GM19463 (cell line): ENCODE data around the gene CHST15.
"Not testable (repeated sequence)": the region's sequence is repeated elsewhere in the genome, so short reads cannot be mapped to it uniquely, and the experiment has no call there.

Source experiments
- ATAC-seq: cut with Tn5 transposase; IDR thresholded peaks from one replicate; pipeline ENCODE4 v1.9.1; 2021; ENCODE audit warnings: mild to moderate bottlenecking, moderate library complexity; ENCODE audit not compliant: unreplicated experiment

Gene CHST15

GRCh38 chr10:124099604-124100003 lies 6.2 kb upstream of the CHST15 start:
- ATAC-seq = no peak

GRCh38 chr10:124098575-124098974 lies 5.2 kb upstream of the CHST15 start:
- no peak for ATAC-seq

DNA sequence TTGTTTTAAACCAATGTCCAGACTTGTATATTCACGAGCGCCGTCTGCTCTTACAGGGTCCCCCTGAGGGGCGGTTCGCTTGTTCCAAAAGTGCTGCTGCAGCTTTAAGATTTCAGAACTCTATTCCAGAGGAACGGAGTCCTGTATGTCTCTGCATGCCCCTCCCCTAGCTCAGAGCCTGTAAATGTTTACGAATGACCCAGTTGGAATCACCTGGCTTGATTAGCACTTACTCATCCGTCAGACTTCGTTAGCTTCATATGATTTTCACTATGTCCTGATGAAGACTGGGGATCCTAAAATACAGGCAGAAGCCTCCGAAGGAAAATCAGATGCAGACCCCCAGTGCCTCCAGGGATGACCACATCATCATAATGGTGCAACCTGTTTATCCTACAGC lies 4.5 kb upstream of the CHST15 start:
- no peak for ATAC-seq

GRCh38 chr10:124096494-124096893 lies 3.1 kb upstream of the CHST15 start:
- ATAC-seq = no peak

GRCh38 chr10:124095801-124096200 lies 2.4 kb upstream of the CHST15 start:
- not testable (repeated sequence) for ATAC-seq

GRCh38 chr10:124095096-124095495 lies 1.7 kb upstream of the CHST15 start:
- no peak for ATAC-seq

DNA sequence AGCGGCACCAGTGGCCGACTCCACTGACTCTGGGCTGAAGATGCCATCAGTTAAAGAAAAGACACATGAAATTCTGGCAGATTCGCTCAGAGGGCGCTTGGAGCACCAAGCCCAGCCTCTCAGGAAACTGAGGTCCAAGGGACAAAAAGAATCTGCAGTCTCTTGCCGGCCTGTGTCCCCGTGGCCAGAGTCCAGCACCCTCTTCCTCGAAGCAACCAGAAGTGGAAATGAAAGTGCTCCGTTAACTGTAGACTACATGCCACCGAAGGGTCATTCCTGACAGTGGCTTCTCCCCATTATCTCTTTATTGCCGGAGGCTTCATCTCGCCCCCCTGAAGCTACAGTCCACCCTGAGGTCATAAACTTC lies 1.0 kb upstream of the CHST15 start:
- no peak for ATAC-seq

DNA sequence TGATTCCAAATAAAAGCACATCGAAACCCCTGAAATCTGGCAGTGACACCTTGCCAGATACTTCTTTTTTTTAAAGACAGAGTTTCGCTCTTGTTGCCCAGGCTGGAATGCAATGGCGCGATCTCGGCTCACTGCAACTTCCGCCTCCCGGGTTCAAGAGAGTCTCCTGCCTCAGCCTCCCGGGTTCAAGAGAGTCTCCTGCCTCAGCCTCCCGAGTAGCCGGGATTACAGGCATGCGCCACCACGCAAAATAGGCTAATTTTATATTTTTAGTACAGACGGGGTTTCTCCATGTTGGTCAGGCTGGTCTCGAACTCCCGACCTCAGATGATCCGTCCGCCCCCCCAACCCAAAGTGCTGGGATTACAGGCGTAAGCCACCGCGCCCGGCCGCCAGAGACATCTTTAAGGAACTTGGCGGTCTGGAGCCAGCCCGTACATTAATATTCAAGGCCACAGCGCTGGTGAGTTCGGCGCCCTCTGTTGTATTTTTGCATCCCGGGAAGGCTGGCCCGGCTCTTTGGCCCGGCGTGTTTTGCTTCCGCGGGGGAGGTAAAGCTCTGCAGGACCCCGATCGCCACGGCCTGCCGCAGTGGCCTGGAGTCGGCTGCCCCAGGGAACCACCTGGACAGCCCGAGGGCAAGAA lies 498 bp upstream of the CHST15 start:
- ATAC-seq = not testable (repeated sequence)

GRCh38 chr10:124092250-124092859 lies 1.0 kb downstream of the CHST15 start:
- no peak for ATAC-seq

DNA sequence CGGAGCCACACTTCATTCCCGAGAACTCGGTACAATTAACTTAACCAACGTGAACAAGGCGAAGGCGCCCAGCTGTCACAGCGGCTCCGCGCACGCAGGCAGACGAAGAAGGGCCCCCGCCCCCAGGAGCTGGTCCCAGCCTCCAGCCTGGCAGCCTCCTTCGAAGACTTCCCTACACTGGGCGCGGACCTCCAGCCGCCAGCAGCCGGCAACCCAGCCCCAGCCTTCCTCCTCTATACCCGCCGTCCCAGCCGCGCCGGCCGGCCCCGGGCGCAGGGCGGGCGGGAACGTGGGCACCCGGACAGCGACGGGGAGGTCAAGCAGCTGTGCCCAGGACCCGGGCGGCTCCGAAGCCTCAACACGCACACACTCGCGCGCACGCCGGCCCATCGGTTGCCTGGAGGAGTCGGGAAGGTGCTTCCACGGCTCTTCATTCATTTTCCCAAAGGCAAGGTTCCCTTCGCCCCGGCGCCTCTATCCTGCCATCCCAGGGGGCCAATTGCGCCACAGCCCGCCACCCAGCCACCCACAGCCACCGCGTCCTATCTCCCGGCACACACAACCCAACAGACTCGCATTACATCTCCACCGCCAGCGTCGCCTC lies 1.6 kb downstream of the CHST15 start:
- ATAC-seq = no peak

DNA sequence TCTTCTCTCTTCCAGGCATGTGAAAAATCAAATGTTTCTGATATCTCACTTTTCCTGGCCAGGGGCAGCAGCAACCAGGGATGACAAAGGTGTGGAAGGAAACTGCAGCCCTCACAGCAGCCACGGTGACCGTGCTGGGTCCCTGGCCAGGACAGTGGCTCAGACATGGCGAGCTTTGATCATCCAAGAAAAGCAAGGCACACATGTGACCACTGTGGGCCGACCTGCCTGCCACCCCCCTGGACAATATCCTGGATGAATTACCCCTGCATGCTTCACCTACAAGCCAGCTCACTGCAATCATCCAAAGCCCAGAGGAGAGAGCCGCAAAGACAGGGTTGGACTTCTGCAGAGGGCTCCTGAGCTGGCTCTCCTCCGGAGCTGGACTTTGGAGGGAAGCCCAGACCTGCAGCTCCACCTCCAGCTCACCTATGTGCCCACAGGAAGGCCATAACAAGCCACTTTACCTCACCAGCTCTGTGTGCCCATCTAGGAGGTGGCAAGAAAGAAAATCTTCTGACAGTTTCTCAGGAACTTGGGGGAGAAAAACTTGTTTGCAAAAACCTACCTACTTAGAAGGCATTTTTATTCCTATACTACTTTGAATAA lies 2.7 kb downstream of the CHST15 start:
- ATAC-seq = no peak

GRCh38 chr10:124089859-124090258 lies 3.5 kb downstream of the CHST15 start:
- ATAC-seq = no peak

GRCh38 chr10:124088915-124089314 lies 4.5 kb downstream of the CHST15 start:
- no peak for ATAC-seq

DNA sequence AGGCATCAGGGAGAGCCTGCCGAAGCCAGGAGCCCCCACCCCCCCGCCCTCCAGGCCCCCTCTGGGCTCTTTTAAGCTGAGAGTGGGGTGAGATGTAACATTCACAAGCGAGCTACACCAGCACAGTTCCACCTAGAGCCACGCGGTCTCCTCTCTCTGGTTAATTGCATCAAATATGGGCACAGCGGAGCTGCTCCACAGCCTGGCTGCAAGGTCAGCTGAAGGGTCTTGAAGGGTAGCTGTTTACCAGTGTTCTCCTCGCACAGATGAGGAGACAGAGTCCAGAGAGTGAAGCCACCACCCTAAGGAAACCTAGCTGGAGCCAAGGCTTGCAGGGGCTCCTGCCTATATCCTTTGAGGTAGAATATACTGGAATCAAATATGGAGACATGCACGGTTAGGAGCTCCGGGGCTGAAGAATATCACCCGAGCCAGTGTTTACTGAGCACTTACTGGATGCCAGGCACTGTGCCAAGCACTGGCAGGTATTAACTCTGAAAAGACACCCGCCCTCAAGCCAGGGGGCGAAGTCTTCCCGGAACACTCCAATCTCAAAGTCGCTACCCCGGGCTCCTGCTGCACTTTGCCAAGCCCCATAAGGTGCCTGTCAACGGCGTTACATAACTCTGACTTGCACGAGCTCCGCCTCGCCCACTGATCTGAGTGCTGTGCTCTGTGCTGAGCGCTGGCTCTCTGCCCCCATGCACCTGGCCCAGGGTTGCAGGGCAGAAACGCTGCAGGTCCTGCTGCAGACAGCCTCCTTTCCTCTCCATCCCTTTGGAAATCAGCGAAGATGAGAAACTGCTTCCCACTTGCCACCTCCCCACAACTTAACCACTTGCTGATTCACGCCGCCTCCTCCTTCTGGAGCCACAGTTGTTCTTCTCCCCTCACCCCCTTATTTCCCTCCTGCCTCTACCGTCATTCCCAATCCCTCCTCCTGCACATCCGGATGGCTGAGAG lies 5.4 kb downstream of the CHST15 start:
- no peak for ATAC-seq

DNA sequence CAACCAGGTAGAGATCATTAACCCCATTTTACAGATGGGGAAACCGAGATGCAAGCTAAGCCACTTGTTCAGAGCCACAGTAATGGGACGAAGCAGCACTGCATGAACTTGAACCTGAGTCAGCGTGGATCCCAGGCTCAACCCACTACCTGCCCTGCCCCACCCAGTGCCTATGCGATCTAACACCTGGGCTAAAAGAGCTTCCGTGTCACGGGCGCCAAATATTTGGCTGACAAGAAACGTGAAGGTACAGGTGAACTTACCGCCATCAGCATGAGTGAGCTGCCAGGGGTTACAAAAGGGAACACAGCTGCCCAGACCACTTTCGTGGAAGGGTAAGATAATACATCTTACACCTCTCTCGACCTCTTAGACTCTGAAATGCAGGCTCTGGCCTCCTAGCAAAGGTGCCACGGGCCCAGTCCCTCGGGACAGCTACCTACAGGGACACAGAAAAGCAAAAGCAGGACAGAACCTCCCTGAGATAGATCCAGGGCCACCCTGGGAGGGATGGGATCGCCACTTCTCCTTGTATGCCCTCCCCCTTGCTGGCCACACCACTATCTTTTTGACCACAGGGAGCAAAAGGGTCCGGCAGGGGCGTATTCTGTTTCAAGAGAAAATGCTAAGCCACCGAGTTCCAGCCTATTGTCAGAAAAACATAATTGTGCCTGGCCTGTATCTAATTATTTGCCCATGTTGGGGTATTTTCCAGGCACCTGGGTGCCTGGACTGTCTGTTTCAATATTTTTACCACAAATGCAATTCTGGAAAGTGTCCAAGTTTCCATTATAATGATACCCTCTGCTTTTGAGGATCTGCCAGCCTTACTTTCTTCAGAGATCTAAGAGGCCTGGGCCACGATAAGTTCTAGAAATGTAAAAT lies 6.4 kb downstream of the CHST15 start:
- ATAC-seq = no peak

GRCh38 chr10:124086097-124086710 lies 7.2 kb downstream of the CHST15 start:
- no peak for ATAC-seq

- no peak for ATAC-seq
These were observed 7.7 kb downstream of the CHST15 start for GRCh38 chr10:124085680-124086079.

GRCh38 chr10:124084708-124085107 lies 8.7 kb downstream of the CHST15 start:
- no peak for ATAC-seq

DNA sequence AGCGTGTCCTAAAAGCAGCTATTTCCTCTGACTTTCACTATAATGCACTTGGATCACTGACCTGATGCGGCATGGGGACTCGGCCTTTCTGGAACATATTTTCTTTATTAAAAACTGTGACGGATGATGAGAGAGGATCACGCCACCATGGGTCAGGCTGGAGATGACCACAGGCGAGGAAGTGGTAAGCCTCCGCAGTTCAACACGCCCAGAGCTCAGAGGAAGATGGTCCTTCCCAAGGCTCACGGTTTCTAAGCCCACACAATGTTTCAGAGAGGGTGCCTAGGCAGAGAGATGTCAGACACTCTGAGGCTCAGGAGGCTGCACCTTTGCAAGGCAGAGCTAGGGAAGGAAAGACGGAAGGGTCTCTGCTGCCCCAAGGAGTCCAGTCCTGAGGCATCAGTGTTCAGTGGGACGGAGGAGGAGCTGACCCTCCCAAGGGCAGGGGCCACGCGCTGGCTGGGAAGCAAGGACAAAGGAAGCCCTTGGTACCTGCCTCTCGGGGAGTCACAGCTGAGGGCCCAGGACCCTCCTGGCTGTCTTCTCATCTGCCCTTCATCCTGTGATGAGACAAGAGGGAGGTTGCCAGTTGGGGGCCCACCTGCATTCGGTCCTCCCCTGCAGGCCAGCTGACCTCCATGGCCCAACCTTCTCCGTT lies 9.5 kb downstream of the CHST15 start:
- ATAC-seq = no peak
